Stimulated activated CD8-positive, alpha-beta memory T cell treated with anti-CD3 and anti-CD28 coated beads, Interleukin-7, amount 100 ng/mL, for 24 hours (primary cell): ENCODE data around the gene PRR23E.

Experiments
- DNase-seq: peaks from one replicate; pipeline ENCODE4 v3.0.0-alpha.2; 2020; ENCODE audit warnings: low read depth

The PRR23E gene

GRCh38 chr3:127185268-127185667 is 7.7 kb upstream of the PRR23E start:
- DNase-seq: no peak

GRCh38 chr3:127185962-127186674 is 6.8 kb upstream of the PRR23E start:
- DNase-seq: no peak

GRCh38 chr3:127187316-127187715 is 5.6 kb upstream of the PRR23E start:
- DNase-seq: no peak

GRCh38 chr3:127193341-127193740 is 410 bp downstream of the PRR23E start:
- no peak for DNase-seq

- DNase-seq: no peak
Observed at GRCh38 chr3:127193775-127194174, 844 bp downstream of the PRR23E start.

- no peak for DNase-seq
Observed at GRCh38 chr3:127194601-127195187, 1.8 kb downstream of the PRR23E start.

GRCh38 chr3:127195417-127195816 is 2.5 kb downstream of the PRR23E start:
- no peak for DNase-seq

- DNase-seq: no peak
Observed at GRCh38 chr3:127196002-127196401, 3.1 kb downstream of the PRR23E start.

- DNase-seq: no peak
Observed at GRCh38 chr3:127196466-127197299, 3.8 kb downstream of the PRR23E start.

- no peak for DNase-seq
Observed at GRCh38 chr3:127197300-127198189, 4.6 kb downstream of the PRR23E start.

- no peak for DNase-seq
Observed at GRCh38 chr3:127200086-127200691, 7.3 kb downstream of the PRR23E start.

GRCh38 chr3:127203024-127203423 is 10.1 kb downstream of the PRR23E start:
- no peak for DNase-seq

- DNase-seq: no peak
Observed at GRCh38 chr3:127204841-127205582, 12.1 kb downstream of the PRR23E start.

- DNase-seq: no peak
Observed at GRCh38 chr3:127206154-127206553, 13.2 kb downstream of the PRR23E start.

- no peak for DNase-seq
Observed at GRCh38 chr3:127206611-127207516, 13.9 kb downstream of the PRR23E start.

- no peak for DNase-seq
Observed at GRCh38 chr3:127207727-127208482, 15.0 kb downstream of the PRR23E start.

- no peak for DNase-seq
Observed at GRCh38 chr3:127208483-127209100, 15.7 kb downstream of the PRR23E start.

GRCh38 chr3:127209155-127209839 is 16.4 kb downstream of the PRR23E start:
- no peak for DNase-seq
